A673 (cell line): Measurements from ENCODE around the gene ZNF514. TPM values are rescaled to one million over a fixed set of nuclear protein-coding genes. Genes with fewer than 3 reads are reported as not detected.
A peak's percentile ranks its signal among the peaks of the same experiment; 100 is the strongest.

Experiments
- BruUV-seq: library from RNA; stranded (reverse); fragments of 400-500 nt; replicated peaks from 2 replicates; lab custom pipeline; 2021; lab: Mats Ljungman, UMichigan
- CTCF ChIA-PET: fragments of 300-600 bp; sonication (Branson Sonifier 250); formaldehyde crosslinking; loops from one replicate; lab custom pipeline; 2022; ENCODE audit warnings: antibody characterized with exemption; lab: Charles Lee
- POLR2A ChIA-PET: fragments of 300-600 bp; sonication (Branson Sonifier 250); formaldehyde crosslinking; loops from one replicate; lab custom pipeline; 2022; ENCODE audit warnings: antibody characterized with exemption; ENCODE audit not compliant: low non-redundant PET; lab: Charles Lee
- DNase-seq: peaks from one replicate; pipeline ENCODE4 v3.0.0-alpha.2; 2015; ENCODE audit warnings: low spot score
- H3K27ac ChIP-seq: fragments of 200-600 bp; sonication (generic); 2 replicates; pipeline ENCODE4 v1.5.1; 2016; ENCODE audit warnings: mixed run types, low read depth, mild to moderate bottlenecking, mixed read lengths, antibody characterized with exemption, low read length; ENCODE audit not compliant: poor library complexity, severe bottlenecking
- H3K27me3 ChIP-seq: fragments of 200-600 bp; sonication (generic); replicated peaks from 2 replicates; pipeline ENCODE4 v1.6.1; 2017; ENCODE audit warnings: mixed run types, low read depth, mild to moderate bottlenecking, mixed read lengths, antibody characterized with exemption, low read length; ENCODE audit not compliant: insufficient read depth, poor library complexity
- H3K36me3 ChIP-seq: fragments of 200-600 bp; sonication (generic); 2 replicates; pipeline ENCODE4 v1.6.1; 2016; ENCODE audit warnings: mixed run types, mild to moderate bottlenecking, mixed read lengths, antibody characterized with exemption, low read length; ENCODE audit not compliant: insufficient read depth, poor library complexity, severe bottlenecking
- H3K4me1 ChIP-seq: fragments of 200-600 bp; sonication (generic); 2 replicates; pipeline ENCODE4 v1.6.1; 2017; ENCODE audit warnings: mixed run types, mild to moderate bottlenecking, mixed read lengths, antibody characterized with exemption, low read length; ENCODE audit not compliant: insufficient read depth, poor library complexity, severe bottlenecking
- H3K4me3 ChIP-seq: fragments of 200-600 bp; sonication (generic); 2 replicates; pipeline ENCODE4 v1.5.1; 2016; ENCODE audit warnings: low read depth, mixed run types, mild to moderate bottlenecking, mixed read lengths, low read length; ENCODE audit not compliant: poor library complexity, severe bottlenecking
- H3K9me3 ChIP-seq: fragments of 200-600 bp; sonication (generic); 2 replicates; pipeline ENCODE4 v1.6.1; 2016; ENCODE audit warnings: mixed run types, low read depth, mild to moderate bottlenecking, mixed read lengths, antibody characterized with exemption, low read length; ENCODE audit not compliant: poor library complexity, severe bottlenecking
- EZH2 ChIP-seq: fragments of 200-600 bp; sonication (generic); IDR thresholded peaks from 2 replicates; pipeline ENCODE4 v1.6.1; 2017; ENCODE audit warnings: borderline replicate concordance, low read depth, mild to moderate bottlenecking, mixed read lengths, antibody characterized with exemption, low read length; ENCODE audit not compliant: poor library complexity, severe bottlenecking
- intact Hi-C: fragments of 100-400 bp; cut with micrococcal nuclease; formaldehyde crosslinking; loops from one replicate; pipeline ENCODE4 v1.10.0; 2022; ENCODE audit not compliant: unreplicated experiment
- total RNA-seq: library from RNA; stranded (reverse); gene quantifications from 2 replicates; pipeline ENCODE4 v1.2.3, GENCODE V29; 2021
- TF ChIP-seq, protein P1 (sequence below): fragments of 300-800, 200-600 bp; sonication (generic); conservative IDR thresholded peaks from 2 replicates; pipeline ENCODE4 v1.5.1; 2017; ENCODE audit warnings: low read depth, mild to moderate bottlenecking, antibody characterized with exemption, low read length, moderate library complexity, mixed read lengths

ZNF514 gene
- total RNA-seq, 1 experiment from 2014 or later: 14.4 TPM

GRCh38 chr2:95206096-95206495, 46.4 kb upstream of the ZNF514 start:
- intact Hi-C loops: loop anchor here (5.0 kb wide), 1 partner anchor 39 kb away; the partner anchor contains the start of gene ZNF2
- Histone ChIP-seq H3K9me3 (peaks cover 15% of the 10 kb centered on the region), H3K4me3 (no peak overlapping the region), H3K27ac (no peak overlapping the region), H3K27me3 (no peaks in the 10 kb centered on the region), H3K36me3 (peaks cover 9% of the 10 kb centered on the region), H3K4me1 (peaks cover 3% of the 10 kb centered on the region)
- no peak for DNase-seq
- ChIA-PET CTCF (no interaction called here), POLR2A (no interaction called here)
- TF ChIP-seq, protein P1, sequence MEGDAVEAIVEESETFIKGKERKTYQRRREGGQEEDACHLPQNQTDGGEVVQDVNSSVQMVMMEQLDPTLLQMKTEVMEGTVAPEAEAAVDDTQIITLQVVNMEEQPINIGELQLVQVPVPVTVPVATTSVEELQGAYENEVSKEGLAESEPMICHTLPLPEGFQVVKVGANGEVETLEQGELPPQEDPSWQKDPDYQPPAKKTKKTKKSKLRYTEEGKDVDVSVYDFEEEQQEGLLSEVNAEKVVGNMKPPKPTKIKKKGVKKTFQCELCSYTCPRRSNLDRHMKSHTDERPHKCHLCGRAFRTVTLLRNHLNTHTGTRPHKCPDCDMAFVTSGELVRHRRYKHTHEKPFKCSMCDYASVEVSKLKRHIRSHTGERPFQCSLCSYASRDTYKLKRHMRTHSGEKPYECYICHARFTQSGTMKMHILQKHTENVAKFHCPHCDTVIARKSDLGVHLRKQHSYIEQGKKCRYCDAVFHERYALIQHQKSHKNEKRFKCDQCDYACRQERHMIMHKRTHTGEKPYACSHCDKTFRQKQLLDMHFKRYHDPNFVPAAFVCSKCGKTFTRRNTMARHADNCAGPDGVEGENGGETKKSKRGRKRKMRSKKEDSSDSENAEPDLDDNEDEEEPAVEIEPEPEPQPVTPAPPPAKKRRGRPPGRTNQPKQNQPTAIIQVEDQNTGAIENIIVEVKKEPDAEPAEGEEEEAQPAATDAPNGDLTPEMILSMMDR: no peak
- TF ChIP-seq EZH2: no peak
- TSS peak; percentile 91 for BruUV-seq

- POLR2A ChIA-PET: no interaction called here
- no TSS peak for BruUV-seq
- Histone ChIP-seq H3K27ac (no peak overlapping the region), H3K9me3 (peaks cover 6% of the 10 kb centered on the region), H3K4me3 (no peak overlapping the region), H3K4me1 (peaks cover 3% of the 10 kb centered on the region), H3K27me3 (no peaks in the 10 kb centered on the region), H3K36me3 (peaks cover 5% of the 10 kb centered on the region)
- TF ChIP-seq EZH2: no peak
- TF ChIP-seq, protein P1: no peak
- no peak for DNase-seq
- intact Hi-C loops: no loop called here
- CTCF ChIA-PET: no interaction called here
Observed at GRCh38 chr2:95204396-95204795, 44.7 kb upstream of the ZNF514 start.

DNA sequence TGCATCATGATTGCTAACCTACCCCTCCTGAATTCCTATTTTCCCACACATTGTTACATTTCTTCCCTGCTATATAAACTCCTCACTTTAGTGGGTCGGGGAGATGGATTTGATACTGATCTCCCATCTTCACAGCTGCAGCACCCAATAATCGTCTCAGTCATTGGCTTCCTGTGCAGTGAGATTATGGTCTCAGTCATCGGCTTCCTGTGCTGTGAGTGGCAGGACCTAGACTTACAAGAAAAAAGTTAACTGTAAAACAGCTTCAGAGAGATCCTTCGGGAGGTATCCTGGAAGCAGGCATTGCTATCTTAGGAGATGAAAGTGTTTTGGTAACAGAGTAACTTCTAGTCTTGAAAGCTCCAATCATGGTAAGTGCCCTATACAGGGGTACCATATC, 44.3 kb upstream of the ZNF514 start:
- H3K27ac ChIP-seq: no peak overlapping the region
- no TSS peak for BruUV-seq
- intact Hi-C loops: no loop called here

More for the DNA sequence above, 44.3 kb upstream of the ZNF514 start:
- no peak for TF ChIP-seq EZH2
- TF ChIP-seq, protein P1: no peak
- Histone ChIP-seq H3K4me3 (no peak overlapping the region), H3K36me3 (peaks cover under 1% of the 10 kb centered on the region), H3K27me3 (no peaks in the 10 kb centered on the region), H3K9me3 (peaks cover 3% of the 10 kb centered on the region), H3K4me1 (peaks cover 3% of the 10 kb centered on the region)
- POLR2A ChIA-PET: no interaction called here
- CTCF ChIA-PET: no interaction called here
- DNase-seq: no peak
